Activated CD4-positive, alpha-beta T cell treated with anti-CD3 and anti-CD28 coated beads, Interleukin-2, amount 50 U/mL, for 1 hour (primary cell): ENCODE data around the gene MRPL23.

ENCODE experiments used
- DNase-seq: peaks from one replicate; pipeline ENCODE4 v3.0.0-alpha.2; 2020

The MRPL23 gene

DNA sequence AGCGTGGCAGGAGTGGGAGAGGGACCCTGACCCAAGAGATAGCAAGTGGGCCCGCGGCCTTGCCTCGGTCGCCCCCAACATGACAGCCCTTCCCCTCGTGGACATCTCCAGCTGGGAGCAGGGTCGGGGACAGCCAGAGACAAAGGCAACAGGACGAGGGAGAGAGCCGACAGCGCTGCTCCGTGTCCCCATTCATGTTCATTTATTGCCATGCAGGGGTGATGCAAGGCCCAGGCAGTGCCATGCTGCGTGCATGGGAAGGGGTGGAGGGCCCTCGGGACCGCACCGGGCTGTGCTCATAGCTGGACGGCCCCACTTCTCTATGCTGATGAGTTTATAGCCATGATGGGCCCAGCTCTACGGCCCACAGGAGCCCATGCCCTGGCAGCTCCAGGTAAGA, 12.7 kb downstream of the MRPL23 start:
- no peak for DNase-seq

DNA sequence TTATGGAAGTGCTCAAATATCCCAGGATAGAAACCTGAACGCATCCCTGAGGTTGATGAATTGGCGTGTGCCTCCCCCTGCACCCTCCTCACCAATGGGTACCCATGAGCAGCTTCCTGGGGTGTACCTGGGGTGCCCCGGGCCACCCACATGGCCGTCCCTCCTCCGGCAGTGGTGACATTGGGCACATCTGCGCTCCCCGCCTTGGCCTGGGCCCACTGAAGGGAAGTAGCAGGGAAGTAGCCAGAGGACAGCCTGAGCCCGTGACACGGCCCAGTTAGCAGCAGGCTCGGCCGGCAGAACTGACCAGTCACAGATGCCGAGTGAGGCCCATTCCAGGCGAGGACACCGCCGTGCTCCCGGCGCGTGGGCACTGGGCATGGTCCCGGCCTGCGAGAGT, 16.7 kb downstream of the MRPL23 start:
- no peak for DNase-seq

DNA sequence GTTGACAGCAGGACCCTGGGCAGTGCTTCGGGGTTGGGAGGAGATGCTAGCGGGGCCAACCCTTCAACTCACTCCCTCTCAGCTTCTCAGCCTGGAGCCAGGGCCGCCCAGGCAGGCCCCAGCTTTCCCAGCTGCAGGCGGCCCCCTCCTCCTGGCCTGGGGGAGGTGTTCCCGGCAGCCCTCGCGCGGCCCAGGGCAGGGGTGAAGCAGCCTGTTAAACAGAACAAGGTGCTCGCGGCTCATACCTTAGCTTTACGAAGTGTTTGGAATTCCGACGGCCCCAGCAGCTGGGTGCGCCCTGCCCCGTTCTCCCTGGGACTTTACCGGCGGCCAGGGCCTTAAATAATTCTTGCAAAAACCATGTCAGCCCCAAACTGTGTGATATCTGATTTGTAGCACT, 17.2 kb downstream of the MRPL23 start:
- DNase-seq: no peak

DNA sequence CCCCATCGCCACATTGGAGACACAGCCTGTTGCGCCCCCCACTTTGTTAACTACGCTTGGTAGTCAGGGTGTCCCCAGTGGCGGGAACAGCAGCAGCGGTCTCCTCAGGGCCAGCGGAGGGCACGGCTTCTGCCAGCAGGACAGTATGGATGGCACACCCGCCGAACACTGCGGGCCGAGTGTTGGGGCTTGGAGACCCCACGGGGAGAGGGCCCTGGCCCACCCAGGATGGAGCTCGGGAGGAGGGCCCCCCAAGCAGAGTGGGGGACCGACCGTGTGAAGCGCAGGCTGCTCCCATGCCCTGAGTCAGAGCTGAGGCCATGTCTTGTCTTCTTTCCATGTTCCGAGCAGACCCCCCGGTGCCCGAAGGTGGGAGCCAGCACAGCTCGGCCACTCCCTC, 17.8 kb downstream of the MRPL23 start:
- DNase-seq: no peak

DNA sequence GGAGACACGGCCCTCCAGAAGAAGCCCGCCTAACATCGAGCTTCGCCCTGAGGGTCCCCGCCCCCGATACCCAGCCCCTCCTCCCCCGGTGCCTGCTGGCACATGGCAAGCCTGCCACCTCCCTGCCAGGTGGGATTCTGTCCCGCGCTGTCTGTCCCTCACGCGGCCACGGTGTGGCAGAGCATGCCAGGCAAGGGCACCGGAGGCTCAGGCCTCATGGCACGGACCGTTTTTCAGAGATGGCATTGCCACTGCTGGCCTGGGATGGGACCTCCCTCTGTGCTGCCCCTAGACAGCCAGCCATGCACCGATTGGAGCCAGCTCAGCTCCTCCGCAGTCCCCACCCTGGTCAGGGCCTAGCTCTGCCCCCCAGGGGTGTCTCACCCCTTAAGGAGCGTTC, 19.4 kb downstream of the MRPL23 start:
- no peak for DNase-seq

DNA sequence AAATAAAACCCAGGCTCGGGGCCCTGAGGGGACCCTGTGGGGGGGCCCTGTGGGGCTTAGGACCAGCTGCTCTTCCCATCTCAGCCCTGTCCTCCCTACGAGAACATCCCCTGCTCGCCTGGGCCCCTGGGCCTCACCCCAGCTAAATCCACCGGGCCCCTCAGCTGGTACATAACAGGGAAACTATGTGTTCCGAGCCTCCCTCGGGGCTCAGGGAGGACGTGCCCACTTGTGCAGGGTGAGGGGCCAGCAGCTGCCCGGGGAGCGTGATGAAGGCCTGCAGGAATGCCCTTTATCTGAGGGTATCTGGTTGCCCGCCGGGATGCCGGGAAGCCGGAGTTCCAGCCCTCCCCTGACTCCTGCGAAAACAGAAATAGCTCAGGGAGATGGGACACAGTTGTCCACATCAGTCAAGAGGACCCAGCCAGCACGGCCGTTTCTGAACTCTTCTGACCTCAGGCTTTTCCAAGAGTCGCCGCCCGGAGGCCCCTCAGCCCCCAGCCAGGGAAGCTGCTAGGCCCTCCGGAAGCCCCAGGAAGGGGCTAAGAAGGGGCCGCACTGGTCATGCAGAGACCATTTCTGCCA, 20.6 kb downstream of the MRPL23 start:
- DNase-seq: no peak

DNA sequence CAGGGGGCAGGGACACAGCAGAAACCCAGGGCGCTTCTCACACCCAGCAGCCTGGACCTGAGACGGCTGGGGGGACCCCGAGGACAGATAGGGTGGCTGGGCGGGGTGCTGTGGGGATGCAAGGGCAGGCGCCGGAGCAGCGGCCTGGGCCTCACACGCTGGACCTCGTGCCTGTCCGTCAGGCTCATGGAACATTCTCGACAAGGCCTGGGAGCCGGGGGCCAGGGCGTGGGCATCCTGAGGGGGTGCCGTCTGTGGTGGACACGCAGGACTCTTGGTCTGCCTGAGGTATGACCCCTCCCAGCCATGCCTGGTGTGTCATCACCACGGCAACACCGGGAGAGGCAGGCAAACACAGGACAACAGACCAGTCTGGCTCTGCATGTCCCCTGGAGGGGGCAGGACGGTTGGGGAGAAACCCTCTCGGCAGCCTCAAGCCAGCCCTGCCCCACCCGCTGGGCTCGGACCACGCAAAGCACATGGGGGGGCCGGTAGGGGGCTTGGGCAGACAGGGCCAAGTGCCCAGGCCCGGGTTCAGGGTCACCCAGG, 21.4 kb downstream of the MRPL23 start:
- DNase-seq: no peak

DNA sequence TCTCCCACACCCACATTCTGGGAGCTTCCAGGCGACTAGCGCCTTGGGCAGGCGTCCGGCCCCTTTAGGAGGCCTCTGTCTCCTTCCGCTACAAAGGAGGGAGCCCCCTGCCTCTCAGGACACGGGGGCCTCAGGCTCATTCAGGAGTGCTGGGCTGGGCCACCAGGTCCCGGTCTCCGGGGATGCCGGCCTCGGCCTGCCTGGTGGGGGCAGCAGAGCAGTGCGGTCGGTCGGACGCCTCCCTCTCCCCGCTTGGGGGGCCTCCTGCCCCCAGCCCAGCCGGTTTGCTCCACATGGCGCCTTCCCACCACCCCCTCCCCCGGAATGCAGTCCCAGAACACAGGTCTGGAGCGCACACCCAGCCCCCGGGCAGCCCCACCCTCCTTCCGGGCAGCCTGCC, 21.9 kb downstream of the MRPL23 start:
- DNase-seq: no peak

DNA sequence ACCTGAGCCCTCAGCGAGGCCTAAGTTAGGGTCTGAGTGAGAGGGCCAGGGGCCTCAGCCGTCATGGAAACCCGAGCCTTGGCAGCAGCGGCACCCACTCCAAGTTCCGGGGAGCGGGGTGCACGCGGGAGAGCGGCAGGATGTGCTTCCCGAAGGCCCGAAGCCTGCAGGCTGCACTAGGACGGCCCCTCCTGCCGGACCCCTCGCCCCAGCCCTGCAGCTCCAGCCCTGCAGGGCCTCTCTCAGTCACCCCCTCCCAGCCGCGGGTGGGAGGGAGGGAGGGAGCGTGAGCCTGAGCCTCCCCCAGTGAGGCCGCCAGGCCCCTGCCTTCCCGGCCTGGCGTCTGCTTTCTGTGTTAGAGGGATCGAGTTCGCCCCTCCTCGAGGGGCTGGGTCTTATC, 22.6 kb downstream of the MRPL23 start:
- DNase-seq: no peak

DNA sequence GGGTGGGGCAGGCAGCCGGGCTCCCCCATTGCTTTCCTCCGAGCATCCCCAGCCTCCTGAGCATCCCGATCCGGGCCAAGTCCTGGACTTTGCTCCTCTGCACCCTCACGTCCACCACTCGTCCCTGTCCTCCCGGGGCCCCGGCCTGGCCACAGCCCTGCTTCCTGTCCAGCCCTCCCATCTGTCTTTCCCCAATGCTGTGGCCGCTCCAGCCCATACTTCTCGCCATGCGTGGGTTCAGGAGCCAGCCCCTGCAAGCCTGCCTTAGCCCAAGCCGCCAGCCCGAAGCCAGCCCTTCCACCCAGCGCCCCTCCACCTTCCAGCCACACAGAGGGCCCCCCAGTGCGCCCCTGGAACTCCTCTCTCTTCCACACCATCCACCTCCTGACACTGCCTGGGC, 23.8 kb downstream of the MRPL23 start:
- DNase-seq: no peak

DNA sequence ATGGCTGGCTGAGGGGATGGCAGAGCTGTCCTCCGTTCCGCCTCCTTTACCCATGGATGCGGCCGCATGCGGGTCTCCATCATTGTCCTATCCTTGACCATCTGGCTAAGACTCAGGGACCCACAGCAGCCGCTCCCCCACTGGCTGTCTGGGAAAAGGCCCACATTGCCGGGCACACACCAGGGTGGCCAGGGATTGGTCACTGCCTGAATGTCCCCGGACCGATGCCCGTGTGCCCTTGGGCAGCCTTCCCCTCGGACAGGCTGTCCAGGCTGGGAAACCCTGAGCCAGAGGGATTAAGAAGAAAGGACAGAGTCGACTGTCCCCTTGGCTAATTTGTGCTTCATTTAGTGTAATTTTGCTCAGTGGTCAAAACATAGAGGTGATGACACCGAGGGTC, 28.1 kb downstream of the MRPL23 start:
- DNase-seq: no peak

DNA sequence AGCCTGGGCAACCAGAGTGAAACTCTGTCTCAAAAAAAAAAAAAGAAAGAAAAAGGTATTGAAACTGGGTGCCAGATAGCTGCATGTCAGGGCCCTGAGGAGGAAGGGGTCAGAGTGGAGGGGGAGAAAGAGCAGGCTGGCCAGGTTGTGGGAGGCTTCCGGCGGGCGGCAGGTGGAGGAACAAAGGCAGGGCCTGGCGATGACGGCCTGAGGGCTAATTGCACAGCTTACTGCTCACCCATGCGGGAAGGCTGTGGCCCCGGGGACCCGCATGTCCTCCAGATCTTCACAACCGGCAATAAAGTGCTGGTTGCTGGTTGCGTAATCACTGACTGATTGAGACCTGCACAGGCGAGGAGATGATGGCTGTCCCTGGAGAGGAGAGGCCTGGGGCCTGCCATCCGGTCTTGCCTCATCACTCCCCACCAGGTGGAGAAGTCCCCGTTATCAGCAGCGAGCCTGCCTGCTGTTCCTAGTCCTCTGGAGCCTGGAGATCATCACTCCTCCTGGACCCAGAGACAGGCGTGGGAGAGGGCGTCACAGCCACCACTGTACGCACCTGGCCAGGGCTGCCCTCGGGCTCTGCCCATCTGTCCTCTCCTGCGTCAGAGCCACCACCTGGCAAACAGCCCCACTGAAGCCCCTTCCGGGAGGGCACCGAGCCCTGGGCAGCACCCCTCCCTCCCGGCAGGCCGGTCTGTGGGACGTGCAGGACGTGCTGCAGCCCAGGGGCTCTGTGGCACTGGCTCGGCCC, 31.8 kb downstream of the MRPL23 start:
- DNase-seq: no peak

DNA sequence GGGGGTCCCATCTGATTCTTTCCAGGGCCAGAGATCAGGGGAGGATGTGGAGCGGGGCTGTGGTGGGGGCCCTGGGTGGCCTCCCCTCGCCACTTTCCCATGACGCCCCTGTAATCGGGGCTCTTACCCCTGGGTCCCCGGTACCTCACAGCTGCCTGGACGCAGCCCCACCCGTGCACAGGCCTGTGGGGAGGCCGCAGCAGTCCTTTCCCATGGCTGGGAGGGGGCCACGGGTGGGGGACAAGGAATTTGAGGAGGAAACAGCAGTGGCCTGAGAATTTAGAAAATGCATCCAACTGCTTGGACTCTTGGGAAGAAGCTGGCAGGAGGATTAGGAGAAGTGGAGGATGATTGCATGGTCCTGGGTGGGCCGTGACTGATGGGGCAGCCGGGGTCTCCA, 32.5 kb downstream of the MRPL23 start:
- no peak for DNase-seq

DNA sequence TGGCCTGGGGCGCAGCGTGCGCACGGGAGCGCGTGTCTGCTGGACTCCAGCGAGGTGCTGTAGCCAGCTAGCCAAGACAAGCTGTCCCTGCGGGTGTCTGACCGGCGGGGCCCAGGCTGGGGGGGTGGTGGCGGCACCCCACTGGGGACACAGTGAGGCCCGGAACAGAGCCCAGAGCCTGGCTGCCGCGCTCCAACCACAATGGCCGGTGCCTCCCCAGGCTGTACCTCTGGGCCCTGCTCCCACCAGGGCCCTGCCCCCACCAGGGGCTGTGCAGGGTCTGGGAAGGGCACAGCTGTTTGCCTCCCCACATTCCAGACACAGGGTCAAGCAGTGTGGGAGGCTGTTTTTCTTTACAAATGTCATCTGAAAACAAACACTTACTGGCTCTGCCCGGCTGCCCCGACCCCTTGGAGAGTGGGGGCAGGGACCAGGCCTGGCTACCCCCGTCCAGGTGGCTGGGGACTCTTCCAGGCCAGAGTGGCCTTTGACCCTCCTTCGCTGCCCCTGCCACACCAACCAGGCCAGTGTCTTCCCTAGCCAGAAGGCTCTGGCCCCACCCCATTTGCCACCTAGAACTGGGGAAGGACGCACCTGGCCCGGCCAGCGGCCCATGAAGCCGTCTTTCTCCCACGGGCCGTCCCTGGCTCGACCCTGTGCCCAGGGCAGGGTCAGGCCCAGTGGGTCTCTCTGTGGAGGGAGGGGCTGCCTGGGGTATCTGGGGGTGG, 35.9 kb downstream of the MRPL23 start:
- DNase-seq: no peak

DNA sequence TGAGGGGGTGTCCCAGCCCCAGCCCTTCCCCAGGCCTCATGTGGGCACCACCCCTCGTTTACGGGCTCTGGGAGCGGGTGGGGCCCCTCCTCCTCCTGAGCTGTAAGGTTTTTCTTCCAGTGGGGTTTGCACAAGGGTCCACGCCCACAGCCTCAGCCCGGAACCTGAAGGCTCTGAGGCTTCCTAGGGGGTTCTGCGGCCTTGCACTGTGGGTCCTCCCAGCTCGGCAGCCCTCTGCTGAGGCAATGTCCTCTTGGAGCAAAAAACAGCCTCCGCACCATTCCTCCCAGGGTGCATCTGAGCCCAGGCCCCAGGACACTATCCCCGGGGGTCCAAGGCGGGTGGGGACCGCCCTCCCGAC, 36.4 kb downstream of the MRPL23 start:
- DNase-seq: no peak

DNA sequence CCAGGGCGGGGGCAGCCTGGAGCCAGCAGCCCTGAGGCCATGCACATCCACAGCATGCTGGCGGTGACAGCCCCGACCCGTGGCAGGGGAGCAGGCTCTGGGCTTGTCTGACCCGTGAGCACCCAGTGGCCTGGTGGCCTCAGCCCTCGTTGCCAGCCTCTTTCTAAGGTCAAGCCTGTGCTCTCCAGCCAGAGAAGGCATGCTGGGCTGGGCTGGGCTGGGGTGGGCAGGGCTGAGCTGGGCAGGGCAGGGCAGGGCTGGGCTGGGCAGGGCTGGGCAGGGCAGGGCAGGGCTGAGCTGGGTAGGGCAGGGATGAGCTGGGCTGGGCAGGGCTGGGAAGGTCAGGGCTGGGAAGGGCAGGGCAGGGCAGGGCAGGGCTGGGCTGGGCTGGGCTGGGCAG, 39.9 kb downstream of the MRPL23 start:
- no peak for DNase-seq

DNA sequence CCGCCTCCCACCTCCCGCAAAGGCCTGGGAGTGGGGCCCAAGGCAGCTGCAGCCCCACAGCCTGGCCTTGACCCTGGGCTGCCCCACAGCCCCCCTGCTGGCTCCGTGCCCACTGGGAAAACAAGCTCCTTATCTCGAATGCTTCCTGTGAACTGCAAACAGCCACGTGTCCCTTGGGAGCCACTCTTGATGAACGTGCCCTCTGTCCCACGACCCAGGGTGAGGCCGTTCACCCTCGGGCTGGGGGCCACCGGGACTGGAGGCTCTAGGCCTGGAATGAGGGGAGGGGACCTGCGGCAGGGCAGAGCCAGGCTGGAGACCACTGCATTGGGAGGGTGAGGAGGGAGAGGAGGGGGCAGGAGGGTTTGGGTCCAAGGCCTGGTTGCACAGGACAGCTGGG, 41.0 kb downstream of the MRPL23 start:
- no peak for DNase-seq

DNA sequence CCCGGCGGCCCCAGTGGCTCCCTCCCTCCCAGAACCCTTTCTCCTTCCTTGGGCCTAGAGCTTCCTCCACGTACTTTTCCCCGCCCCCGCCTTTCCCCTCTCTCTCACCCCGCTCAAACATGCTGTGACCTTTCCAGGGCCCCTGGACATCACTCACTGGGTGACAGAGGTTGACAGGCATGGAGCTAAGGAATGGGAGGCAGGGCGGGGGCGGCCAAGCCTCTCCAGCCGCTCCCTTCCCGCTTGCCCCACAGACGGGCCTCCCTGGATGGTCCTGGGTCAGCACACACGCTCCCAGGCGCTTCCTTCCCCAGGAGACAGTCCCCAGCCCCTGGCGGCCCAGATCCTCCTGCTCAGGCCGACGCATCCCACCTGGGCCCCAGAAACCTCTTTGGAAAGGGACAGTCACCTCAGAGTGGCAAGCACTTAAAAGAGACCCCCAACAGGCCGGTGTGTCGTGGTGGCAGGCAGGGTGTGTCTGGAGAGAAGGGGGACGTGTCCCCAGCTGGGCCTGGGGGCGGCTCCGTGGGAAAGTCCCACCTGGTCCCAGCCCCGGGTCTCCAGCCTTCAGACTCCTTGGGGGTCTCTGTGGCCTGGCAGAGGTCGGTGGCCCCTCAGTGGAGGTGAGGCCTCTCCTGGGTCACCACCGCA, 41.7 kb downstream of the MRPL23 start:
- DNase-seq: no peak

DNA sequence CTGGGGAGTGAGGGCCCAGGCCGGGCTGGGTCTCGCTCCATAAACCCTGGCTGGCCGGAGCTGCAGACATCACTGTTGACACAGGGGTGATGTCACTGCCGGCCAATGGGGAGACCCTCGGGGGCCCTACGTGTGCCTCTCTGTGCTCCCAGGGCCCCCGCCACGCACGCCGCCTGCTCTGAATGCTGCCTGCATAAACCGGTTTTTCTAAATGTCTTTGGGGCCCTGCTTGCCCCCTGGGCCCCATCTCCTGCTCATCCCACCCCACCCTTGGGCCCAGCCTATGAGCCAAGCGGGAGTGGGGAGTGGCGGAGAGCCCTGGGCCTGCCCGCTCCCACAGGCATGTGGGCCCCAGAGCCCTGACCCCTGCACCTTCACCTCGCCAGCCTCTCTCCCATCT, 42.8 kb downstream of the MRPL23 start:
- DNase-seq: no peak

DNA sequence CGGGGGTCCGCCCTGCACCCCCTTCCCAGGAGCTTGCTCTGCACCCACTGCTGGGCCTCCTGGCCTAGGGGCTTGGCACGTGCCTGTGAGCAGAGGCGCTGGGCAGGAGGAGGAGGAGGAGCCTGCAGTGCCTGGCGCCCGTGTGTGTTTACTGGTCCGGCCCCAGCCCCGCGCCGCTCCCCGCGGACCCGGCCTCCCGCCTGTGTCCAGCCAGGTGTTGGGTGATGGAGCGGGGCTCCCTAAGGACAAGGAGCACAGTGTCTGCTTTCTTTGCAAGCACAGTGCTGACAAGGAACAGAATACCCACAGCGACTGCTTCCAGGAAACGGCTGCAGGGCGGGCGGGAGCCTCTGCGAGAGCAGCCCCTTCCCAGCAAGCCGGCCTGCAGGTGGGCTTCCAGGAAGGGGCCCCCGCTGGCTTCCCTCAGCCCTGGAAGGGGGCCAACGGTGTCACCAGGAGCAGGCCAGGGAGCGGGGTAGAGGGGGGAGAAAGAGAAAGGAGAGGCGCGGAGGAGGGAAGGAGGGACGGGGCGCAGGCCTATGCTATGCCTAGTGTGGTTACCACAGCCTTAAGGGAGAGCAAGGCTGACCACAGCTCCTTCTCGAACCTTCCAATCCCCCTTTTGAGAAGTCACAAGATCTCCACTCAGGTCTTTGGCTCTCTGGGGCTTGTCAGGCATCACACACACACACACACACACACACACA, 43.9 kb downstream of the MRPL23 start:
- DNase-seq: no peak

DNA sequence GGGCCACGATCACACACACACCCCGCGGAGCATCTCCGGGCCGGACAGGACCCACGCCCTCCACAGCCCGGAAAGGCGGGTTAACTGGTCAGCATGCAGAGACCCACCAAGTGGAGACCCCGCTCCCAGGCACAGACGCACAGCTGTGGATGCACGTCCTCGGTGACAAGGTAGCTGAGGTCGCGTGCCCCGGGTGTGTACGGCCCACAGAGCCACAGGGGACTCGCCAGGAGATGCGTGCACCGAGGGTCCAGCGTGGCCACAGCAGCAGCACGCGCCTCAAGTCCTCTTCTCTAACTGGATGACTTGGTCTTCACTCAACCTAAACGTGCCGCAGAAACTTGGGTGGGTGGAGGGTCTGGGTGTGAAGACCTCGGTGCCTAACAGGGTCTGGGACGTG, 45.0 kb downstream of the MRPL23 start:
- DNase-seq: no peak

DNA sequence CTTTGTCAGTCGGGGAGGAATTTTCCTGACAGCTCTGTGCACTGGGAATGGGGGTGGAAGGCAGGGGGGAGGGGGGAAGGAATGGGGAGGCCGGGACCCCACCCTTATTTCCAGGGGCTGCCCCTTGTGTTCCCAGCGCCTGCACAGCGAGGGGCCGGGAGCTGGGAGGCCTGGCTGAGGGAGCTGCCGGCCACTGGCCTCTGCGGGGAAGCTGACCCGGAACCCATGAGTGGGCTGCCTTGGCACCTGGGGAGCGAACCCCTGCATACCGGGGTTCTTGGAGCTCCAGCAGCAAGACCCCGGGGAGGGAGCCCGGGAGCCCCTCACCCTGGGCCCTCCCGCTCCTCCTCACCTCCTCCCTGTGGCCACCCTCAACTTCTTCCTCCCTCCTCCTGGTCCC, 47.0 kb downstream of the MRPL23 start:
- DNase-seq: no peak

DNA sequence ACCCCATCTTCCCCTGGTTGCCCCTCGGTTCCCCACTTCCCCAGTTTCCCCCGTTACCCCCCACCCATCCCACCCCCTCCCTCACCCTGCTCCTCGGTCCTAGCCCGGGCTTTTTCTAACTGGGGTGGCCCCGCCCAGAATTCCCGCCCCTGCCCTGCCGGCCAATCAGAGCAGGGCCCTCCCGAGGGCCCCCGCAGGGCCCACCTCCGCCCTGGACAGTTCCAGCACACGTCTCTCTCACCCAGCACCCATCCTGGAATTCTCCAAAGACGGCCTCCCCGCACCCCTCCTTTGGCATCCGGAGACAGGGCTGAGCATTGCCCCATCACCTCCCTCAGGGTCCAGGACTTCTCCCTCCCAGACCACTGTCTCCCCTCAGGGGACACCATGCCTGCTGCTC, 50.6 kb downstream of the MRPL23 start, which contains the start of gene H19:
TSS of gene H19 (minus strand) at position 88 of the 400 bp plus-strand sequence.
- DNase-seq: no peak
